HG02678 (cell line): ENCODE measurements around the gene CTSC.
"Not testable (repeated sequence)": the region's sequence is repeated elsewhere in the genome, so short reads cannot be mapped to it uniquely, and the experiment has no call there.

Experiments used
- ATAC-seq: cut with Tn5 transposase; IDR thresholded peaks from one replicate; pipeline ENCODE4 v1.9.1; 2021; ENCODE audit warnings: mild to moderate bottlenecking, moderate library complexity; ENCODE audit not compliant: unreplicated experiment

The CTSC gene

DNA sequence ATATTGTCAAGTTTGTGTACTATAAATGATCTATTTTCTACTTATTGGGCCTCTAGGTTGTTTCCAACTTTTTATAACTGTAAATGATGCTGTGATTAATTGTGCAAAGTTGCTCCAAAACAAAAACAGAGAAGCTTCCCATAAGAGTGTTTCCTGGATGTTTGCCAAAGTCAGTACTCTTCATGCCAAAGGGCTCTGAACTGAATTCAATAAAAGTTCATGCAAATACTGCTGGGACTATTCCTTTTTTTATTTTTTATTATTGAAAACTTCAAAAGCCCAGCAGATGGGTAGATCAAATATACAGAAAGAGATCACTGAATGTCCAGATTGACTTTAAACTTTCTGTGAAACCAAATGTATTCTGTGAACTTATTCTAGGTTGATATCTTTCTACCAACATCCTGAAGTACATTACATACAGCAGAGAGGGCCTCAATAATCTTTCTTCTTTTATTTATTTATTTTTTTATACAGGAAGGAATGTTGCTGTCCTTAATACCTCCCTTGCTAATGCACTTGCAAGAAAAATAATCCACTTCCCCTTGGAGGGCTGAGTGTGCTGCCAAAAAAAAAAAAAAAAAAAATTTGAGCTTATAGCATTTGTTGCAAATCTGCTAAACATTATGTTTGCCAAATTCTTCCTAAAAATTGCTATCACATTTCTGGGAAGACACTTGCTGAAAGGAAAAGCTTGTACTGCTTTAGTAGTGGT is 53.0 kb downstream of the CTSC start:
- no peak for ATAC-seq

DNA sequence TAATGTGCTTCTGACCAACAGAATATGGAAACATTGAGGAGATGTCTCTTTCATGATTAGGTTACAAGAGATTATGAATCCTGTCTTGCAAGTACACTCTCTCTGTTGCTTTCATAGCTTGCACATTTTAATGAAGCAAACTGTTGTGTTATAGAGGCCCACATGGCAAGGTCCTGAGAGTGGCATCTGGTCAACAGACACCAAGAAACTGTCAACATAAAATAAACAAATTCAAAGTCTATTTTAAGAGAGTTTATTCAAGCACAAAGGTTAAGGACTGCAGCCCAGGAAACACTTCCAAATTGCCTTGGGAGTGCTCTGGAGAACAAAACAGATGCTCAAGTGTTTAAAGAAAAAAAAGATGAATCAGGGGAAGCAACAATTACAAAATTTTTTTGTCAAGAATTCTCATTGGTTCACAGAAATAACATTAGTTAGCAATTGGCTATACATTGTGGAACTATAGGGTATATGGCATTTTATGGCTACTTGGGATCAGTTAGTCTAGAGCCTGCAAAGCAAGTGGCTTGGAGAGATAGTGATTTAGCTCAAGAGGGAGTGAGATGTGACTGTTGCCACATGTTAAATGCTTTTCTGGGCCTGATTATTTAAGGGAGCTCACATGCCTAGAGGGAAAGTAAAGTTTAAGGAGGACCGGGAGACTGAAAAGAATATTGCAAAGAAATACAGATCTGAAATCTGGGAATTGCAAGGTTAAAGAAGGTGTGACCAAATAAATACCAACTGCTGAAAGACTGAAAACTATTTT is 54.6 kb downstream of the CTSC start:
- ATAC-seq = no peak

DNA sequence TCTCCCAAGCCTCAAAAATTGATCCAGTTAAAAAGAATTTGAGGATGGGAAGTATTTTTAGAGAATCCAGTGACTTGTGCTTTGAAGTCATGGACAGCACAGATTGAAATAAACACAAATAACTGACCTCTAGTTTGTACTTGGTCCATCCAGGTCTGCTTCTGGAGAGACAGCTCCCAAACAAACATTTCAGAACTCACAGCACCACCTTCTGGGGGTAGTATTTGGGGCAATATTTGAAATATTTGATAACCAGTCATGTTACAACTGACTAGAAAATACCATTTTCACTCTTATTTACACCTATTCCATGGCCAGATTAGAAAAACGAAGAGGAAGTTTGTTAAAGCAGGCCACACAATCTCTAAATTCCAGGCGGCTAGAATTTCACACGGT is 56.2 kb downstream of the CTSC start:
- no peak for ATAC-seq

DNA sequence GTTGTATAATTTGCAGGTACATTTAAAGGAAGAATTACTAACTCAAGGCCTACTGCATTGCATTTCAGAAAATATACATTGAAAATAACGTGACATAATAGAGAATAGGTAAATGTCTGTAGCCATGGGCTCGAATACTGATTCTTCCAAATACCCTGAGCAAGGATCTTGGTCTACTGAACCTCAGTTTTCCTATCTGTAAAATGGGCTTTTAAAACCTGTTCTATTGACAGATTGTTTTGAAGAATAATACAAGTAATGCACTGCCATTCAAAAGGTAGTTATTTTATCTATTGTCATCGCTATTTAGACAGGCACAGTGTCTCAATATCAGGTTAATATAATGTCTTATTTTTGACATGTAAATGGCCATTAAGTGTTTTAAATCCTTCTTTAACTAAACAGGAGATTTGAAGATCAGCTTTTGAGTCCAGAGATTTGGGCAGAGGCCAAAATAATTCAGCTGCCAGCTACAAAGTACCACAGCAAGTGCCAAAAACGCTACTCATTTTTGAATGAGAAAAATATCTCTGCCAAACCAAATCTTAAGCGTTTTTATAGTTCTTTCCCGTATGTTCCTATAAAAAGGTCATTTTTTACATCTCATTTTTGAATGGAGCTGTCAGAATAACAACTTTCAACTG is 56.7 kb downstream of the CTSC start:
- ATAC-seq = no peak

DNA sequence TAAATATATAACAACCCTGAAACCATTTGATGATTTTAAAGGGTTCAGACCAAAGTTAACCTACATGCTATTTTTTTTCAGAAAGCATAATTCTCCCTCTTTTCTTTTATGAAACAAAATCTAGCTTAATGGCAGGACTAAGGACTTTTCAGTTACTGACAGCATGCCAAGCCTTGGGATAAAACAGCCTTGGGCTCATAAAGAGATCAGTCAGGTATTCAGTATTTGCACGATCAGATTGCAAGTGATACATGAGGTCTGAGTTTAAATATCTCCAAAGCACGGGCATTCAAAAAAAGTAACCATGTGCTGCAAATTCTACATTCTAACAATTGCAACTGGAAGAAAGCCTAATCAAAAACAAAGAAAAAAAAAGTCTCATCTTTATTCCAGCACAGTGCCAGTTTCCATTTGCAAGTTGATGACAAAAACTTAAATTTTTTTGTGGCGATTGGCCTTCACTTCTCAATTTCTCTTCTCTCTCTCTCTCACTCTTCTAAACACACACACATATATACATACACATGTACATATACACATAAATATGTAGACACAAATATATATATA is 60.1 kb downstream of the CTSC start:
- no peak for ATAC-seq

DNA sequence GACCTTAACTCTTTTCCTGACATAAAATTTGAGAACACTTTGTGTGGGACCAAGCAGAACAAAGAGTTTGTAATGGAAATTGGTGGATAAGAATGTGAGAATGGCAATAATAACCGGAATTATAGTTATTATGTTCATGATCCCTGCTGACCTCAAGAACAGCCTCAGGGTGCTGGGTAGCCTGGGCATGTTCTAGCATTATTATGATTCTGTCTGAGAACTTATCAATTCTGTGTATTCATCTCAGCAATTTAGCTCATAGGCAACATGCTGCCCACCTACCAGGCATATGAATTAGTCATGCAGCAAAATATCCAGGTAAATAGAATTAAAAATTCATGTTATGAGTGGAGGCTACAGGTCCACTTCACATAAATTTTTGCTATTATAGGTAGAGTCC is 61.9 kb downstream of the CTSC start:
- ATAC-seq = no peak

DNA sequence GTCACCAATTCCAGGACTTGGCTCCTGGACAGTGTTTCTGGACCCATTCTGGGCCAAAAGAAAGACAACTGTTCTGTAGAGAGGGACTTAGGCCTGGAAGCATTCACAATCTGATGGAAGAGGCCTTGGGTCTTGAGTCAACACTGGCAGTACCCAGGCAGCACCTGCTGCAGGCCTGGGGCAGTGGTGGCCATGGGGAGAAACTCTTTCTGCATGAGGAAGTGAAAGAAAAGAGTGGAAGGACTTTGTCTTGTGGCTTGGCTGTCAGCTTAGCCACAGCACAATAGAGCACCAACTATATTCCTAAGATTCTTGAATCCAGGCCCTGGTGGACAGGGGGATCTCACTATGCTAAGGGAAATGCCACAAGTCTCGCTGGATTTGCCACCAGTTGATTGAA is 70.6 kb downstream of the CTSC start:
- no peak for ATAC-seq

DNA sequence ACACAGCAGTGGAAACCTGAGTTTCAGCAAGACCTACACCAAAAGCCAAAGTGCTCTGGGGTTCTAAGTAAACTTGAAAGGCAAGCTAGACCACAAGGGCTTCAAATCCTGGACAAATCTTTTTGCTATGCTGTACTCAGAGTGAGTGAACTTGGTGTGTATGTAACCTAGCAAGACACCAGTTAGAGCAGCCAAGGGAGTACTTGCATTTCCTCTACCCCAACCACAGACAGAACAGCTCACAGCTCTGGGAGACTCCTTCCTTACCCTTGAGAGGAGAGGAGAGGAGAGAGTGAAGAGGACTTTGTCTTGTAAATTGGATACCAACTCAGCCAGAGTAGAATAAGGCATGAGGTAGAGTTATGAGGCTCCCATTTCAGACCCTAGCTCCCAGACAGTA is 71.4 kb downstream of the CTSC start:
- no peak for ATAC-seq

DNA sequence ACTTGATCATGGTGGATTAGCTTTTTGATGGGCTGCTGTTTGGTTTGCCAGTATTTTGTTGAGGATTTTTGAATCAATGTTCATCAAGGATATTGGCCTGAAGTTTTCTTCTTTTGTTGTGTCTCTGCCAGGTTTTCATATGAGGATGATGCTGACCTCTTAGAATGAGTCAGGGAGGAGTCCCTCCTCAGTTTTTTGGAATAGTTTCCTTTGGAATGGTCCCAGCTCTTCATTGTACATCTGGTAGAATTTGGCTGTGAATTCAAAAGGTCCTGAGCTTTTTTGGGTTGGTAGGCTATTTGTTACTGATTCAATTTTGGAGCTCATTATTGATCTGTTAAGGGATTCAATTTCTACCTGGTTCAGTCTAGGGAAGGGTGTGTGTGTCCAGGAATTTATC is 78.1 kb downstream of the CTSC start:
- ATAC-seq = no peak

DNA sequence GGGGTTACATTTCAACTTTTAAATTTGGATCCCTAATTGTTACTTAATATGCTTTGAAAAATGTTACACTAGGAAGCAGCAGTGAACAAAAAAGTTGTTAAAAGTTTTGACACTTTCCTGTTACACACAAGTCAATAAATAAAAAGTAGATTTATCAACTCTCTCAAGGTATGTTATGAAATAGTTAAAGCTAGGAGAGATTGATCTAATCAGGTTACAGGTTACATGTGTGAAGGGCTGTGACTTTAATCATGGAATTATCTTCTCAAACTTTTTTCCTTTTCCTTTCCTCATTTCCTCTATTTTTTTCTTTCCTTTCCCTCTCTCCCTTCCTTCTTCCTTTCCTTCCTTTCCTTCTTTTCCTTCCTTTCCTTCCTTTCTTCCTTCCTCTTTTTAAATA is 85.3 kb downstream of the CTSC start:
- no peak for ATAC-seq

DNA sequence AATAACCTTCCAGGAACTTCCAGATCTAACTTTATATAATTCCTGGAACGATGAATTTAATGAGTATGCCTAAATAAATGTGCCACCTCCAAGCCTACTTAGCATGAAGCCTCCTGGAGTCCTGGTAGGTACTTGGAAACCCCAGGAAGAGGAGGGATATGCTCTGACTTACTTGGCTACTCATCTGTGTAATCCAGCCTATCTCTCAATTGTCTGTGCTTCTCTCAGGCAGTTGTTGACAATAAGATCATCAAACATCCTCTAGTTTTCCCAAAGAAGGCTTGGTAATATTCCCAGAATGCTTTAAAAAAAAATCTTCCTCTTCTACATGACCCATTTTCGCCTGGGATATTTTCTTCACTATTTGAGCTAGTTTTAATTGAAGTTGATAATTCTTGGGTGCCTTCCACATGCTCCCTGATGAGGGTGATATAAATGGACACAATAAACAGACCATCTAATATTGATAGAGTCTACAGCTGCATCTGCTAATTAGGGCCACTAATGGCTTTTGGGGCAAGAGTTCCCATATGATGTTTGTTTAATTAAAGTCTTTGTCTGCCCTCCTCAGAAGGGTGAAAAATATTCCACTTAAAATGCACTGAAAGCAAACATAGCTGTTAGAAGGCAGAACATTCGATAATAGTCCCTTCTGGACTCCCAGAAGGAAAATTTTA is 86.8 kb downstream of the CTSC start:
- ATAC-seq = no peak

DNA sequence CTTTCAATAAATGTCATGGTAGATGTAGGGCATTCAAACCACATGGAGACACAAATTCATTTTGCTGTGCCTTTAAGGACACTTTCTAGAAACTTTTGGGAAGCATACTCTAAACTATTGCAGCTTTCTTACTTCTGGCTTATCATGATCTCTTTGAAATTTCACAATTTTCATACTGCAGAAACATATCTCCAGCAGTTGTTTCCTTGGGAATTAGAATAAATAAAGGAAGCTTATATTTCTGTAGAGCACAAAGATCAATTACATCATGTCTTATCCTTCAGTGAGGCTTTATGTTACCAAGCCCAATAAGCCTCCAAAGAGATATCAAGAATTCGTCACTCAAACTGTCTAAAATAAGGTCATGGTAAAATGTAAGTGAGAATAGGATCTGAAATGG is 87.8 kb downstream of the CTSC start:
- no peak for ATAC-seq

DNA sequence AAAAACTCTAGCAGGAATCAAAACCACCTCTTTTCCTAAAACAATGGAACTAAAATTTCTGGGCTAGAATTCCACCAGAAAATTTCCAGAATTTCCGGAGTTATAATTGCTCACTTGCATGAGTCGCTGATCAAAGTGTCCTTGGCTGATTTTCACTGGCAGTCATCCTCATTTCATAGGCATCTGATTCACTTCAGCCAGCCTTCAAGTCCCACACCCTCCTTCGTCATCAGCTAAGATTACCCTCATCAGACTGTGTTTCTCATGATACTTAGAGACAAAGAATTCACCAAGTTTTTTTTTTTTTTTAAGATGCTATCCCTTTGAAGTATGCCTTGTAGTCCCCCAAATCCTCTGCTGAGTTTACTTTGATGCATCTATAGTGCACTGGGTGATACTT is 90.8 kb downstream of the CTSC start:
- ATAC-seq = no peak

DNA sequence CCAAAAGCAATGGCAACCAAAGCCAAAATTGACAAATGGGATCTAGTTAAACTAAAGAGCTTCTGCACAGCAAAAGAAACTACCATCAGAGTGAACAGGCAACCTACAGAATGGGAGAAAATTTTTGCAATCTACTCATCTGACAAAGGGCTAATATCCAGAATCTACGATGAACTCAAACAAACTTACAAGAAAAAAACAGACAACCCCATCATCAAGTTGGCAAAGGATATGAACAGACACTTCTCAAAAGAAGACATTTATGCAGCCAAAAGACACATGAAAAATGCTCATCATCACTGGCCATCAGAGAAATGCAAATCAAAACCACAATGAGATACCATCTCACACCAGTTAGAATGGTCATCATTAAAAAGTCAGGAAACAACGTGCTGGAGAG is 92.0 kb downstream of the CTSC start:
- not testable (repeated sequence) for ATAC-seq
